D341Med (cell line): ENCODE measurements around the gene TPD52L3.

Experiments
- DNase-seq: peaks from one replicate; pipeline ENCODE4 v3.0.0; 2012; ENCODE audit warnings: low spot score

TPD52L3 gene

DNA sequence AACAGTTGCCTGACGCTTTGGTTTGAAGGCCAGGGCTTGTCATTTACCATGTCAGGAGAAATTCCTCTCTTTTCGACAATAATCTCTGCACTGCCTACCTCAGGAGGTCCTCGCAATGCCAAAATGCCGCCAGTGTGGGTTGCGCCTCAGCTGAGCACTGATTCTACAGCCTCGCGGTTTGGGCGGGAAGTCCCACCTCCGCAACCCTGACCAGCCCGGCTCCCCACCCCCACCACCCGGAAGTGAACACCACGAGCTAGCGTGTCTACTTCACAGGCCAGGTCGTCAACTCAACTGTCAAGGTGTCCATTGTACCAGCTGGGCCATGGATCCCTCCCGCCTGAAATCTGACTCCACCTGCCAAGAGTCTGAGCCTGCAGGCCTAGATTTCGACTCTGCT, at the start of gene TPD52L3:
TSS of gene TPD52L3 (plus strand) at position 273 of the 400 bp plus-strand sequence. CDS start 221 bp downstream, outside the sequence.
- DNase-seq, result no peak

DNA sequence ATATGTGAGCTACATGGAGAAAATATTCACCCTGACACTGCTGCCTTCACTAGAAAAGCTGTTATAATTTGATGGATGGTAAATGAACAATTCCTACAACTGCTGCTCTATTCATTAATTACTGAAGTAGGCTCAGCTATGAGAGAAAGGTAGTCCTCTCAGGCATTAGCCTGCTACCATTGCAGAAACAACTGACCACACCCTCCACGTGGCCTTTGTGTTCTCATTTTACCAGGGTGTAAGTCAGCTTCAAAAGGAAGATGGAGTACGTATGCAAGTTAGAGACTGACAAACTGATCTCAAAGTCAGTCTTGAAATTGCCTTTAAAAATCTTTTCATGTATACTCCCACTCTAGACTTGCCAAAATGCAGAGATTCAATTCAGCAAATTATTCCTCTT, 26.3 kb upstream of the TPD52L3 start:
- no peak for DNase-seq

DNA sequence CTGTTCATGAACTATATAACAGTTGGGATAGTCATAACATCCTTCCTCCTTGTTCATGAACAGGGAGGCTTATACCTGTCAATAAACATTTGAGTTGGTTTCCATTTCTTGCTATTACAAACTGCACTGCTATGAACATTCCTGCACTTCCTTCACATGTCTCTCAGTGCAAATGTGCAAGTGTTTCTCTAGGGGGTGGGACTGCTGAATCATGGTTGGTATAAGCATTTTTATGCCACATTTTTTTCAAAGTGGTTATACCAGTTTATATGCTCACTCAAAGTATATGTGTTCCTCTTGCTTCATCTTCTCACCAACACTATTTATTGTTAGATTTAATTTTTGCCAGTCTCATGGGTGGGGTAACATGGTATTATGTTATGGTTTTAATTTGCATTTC, 25.8 kb upstream of the TPD52L3 start:
- DNase-seq, result no peak

DNA sequence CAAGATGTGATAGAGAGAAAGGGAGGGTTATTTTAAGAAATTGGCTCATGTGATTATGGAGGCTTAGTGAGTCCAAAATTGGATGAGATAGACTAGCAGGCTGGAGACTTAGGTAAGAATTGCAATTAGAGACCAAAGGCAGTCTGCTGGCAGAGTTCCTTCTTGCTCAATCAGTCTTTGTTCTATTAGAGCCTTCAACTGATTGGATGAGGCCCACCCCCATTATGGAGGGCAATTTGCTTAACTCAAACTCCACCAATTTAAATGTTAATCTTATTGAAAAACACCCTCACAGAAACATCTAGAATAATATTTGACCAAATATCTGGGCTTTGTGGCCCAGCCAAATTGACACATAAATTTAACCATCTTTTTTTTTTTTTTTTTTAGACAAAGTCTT, 23.9 kb upstream of the TPD52L3 start:
- no peak for DNase-seq

DNA sequence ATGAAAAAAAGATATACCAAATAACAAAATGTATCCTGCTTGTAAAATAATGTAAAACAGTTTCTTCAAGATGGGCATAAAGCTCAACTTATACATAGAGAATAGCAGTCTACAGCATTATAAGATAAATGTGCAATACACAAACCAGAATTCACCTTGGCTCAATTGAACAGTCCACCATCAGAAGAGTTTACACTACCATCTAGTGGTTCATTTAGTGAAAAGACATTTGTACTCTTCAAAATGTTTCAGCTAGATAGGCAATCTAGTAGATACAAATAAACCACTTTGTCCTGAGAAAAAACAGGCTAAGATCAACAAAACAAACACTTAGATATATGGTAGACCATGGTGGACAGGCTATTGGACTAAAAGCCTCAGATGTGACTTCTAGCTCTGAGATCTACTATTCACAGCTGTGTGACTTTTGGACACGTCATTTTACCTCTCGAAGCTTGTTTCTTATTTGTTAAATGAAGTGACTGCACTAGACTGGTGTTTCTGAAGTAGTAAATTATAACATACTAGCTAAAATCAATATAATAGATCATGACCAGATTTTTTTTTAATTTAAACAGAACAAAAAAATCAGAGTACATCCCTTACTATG, 22.1 kb upstream of the TPD52L3 start:
- DNase-seq, result peak; percentile 35

DNA sequence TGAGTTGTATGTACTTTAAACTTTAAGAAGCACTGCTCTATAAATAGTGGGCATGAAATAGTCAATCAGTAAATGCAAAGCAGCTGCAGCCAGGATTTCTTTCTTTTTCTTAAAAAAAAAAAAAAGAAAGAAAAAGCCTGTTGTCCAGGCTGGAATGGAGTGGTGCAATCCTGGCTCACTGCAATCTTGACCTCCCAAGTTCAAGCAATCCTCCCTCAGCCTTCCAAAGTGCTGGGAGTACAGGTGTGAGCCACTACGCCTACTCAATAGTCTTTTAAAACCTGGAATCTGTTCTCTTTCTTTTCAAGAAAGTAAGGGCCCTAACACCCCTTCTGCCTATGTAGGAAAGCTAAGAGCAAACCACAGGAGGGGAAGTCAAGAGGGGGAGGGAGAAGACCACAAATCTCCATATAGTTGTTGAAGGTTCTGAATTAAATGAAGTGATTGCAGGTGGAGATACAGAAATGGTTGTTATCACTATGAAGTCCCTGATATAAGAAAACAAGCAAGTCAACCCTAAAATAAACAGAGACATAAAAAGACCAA, 20.6 kb upstream of the TPD52L3 start:
- no peak for DNase-seq

DNA sequence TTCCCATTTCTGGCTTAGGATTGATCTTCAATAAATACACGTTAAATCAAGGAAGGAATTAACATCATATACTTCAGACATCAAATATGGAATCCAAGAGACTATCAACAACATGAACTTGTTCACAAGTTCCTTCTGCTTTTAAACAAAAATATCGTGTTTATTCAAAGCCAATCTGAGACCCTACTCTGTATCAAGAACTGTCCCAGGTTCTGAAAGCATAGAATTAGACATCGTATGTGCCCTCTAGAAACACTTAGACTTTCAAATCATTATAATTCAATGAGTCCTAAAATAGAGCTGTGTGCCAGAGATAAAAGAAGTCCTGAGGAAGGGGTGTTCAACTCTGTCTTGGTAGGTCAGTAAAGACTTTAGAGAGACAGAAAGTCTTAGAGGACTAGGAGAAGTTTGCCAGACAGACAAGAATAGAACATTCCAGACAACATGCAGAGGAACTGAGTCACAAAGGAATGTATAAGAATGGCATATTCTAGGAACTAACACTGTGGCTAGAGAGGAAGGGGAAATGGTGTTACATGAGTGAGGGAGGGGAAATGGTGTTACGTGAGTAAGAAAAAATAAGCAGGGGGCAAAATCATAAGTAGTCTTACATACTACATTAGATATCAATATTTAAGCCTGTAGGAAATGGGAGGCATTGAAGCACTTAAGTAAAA, 2.9 kb downstream of the TPD52L3 start:
- no peak for DNase-seq

DNA sequence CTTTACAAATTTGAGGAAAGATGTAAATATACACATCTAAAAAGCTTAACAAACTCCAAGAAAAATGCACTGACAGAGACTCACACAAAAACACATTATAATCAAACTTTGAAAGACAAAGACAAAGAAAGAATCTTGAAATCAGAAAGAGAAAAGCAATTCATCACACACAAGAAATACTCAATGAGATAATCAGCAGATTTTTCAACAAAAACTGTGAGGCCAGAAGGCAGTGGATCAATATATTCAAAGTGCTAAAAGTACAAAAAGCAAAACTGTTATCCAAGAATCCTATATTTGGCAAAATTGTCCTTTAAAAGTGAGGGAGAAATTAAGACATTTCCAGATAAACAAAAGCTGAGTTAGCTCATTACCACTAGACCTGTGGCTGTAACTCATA, 6.1 kb downstream of the TPD52L3 start:
- DNase-seq, result no peak

DNA sequence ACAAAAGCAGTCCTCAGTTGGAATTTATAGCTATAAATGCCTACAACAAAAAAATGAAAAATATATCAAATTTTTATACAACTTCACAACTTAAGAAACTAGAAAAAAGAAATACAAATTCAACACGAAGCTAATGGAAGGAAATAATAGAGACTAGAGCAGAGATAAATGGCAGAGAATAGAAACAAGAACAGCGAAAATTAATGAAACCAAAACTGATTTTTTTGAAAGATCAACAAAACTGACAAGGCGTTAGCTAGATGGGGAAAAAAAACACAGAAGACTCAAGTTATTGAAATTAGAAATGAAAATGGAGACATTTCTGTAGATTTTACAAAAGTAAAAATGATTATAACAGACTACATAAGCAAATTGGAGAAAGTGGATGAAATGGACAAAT, 20.6 kb downstream of the TPD52L3 start:
- no peak for DNase-seq

DNA sequence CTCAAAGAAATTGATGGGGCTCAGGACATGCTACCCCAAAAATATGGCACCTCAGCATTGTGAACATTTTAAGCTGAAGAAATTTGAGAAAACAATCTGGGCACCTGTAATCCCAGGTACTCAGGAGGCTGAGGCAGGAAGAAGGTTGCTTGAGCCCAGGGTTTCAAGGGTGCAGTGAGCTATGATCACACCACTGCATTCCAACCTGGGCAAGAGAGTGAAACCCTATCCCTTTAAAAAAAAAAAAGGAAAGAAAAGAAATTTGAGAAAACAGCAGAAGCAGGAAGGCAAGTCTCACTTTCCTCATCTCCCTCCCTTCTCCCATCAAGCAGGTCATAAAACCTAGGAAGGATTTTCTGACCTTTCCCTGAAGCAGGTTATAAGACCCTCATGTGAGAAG, 23.6 kb downstream of the TPD52L3 start:
- no peak for DNase-seq

DNA sequence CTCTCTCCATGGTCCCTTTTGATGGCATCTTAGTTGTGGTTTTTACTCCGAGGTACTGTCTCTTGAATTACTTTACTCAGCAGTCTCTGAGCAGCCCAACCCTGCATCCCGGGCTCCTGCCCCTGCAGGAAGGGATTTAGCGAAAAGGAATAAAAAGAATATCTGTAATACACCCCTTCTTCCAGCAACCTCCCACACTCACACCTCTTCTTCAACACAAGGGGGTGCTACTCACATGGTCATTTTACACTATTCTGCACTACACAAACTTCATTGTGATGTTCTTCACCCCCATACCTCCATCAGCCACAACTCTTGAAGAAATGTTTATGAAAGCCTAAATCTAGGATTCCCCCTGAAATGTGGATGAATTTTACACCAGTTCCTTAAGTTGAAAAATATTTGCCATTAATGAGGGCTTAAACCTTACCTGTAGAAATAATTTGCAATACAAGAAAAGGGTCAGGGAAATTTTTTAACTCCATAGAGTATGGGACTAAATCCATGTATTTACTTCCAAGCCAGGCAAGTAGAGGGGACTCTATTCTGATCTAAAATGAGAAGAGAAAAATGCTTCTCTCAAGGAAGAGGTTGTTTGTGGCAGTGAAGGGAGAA, 26.0 kb downstream of the TPD52L3 start:
- DNase-seq, result peak; percentile 75

DNA sequence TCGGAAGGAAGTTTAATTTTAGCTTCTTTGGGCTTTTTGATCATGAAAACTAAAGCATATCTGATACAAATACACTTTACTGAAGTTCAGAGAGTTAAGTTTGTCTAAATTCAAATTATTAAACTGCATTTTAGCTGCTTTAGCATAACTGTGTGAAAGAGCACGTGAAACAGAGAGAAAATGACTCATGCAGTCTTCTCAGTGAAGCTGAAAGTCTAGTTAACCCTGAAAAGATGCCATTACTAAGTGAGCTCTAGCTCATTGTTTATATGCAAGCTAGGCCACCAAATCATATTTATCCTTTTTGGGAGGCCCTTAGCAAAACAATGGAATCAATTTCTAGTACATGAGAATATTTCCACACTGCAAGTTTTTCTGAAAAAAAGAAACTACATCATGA, 27.6 kb downstream of the TPD52L3 start:
- DNase-seq, result no peak

DNA sequence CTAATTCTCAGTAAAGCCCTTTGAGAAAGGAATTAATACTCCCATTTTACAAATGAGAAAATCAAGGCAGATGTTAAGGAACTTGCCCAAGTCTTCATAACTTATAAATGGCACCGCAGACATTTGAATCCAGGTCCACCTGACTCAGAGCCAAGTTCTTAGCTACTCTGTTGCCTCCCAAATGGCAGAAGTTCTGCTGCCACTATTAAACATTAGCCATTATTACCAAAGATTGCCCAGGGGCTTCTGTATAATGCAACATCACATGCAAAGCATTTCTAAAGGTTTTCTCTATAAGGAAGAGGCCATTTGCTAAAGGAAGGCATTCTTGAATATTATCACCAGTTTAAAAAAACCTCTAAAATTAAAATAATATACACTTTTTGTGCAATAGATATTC, 28.3 kb downstream of the TPD52L3 start:
- no peak for DNase-seq

DNA sequence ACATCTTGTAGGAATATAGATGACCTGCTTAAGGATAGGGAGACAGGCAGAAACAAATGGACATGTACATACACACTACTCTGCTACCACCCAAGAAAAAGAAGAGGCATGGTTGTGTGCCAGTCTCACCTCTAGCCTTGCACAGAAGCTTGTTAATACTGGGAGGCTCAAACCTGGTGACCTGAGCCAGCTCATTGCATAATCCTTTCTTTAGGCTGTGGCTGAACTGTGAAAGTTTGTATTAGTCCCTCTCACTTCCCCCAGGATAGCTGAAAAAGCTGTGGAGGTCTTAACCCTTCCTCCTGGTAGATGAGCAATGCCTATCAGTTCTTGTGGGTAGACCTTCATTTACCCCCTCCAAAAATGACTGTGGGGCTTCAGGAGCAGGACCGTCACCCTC, 28.7 kb downstream of the TPD52L3 start:
- no peak for DNase-seq

DNA sequence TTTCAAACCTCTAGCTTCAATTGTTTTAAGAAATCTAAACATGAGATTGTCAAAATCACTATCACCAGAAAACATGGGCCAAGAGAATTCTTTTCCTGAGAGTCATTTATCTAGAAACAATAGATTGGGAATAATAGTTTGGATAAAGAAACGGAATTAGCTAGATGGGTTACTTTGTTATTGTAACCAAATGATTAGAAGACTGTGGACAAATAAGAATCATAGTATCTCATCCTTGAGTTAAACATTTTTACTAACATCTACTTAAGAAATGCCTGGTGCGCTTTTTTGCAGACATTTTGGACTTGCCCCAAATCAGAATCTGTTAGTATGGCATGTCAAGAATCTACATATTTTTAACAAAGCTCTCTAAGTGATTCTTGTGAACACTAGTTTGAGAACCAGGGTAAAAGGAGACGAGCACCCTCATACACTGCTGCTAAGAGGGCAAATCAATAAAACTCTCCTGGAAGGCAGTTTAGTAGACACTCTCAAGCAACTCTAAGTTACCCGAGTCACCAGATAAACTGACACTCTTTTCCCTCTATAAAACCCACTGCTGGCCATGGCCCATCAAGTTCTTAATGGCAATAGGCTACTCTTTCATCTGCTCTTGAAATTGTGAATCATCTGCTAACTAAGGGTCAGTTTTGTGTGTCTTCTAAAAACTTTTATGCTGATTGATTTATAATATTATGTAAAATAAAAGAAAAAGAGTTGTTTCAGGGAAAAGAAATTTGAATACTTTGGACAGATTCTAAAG, 39.1 kb downstream of the TPD52L3 start:
- no peak for DNase-seq

DNA sequence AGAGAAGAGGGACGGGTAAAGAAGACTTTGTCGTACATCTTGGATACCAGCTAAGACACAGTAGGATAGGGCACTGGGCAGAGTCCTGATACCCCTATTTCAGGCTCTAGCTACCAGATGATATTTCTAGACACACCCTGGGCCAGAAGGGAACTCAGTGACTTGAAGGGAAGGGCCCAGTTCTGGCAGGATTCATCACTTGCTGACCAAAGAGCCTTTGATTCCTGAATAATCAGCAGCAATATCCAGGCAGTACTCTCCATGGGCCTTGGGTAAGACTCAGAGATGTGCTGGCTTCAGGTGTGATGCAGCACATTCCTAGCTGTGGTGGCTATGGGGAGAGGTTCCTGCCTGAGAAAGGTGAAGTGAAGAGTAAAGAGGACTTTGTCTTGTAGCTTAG, 40.7 kb downstream of the TPD52L3 start:
- DNase-seq, result no peak
